Ascending aorta (tissue), 2 donors: Measurements from ENCODE around the gene SOD2. TPM values are rescaled to one million over a fixed set of nuclear protein-coding genes. Genes with fewer than 3 reads are reported as not detected.
"Not testable (repeated sequence)": the region's sequence is repeated elsewhere in the genome, so short reads cannot be mapped to it uniquely, and the experiment has no call there.

ENCODE experiments used
- DNase-seq, 2 donors: peaks; one replicate each; pipeline ENCODE4 v3.0.0-alpha.2; 2019; ENCODE audit warnings: low spot score in 2 of 2
- H3K27ac ChIP-seq, 2 donors: fragments of 200-600 bp; sonication (generic); one replicate each; pipeline ENCODE4 v1.5.1; 2016 to 2017; ENCODE audit warnings: mild to moderate bottlenecking in 1 of 2
- H3K27me3 ChIP-seq: fragments of 200-600 bp; sonication (generic); one replicate; pipeline ENCODE4 v1.5.1; 2017
- H3K36me3 ChIP-seq, 2 donors: fragments of 200-600 bp; sonication (generic); one replicate each; pipeline ENCODE4 v1.5.1; 2016
- H3K4me1 ChIP-seq, 2 donors: fragments of 200-600 bp; sonication (generic); one replicate each; pipeline ENCODE4 v1.5.1; 2016 to 2017; ENCODE audit warnings: mild to moderate bottlenecking in 1 of 2
- H3K4me3 ChIP-seq, 2 donors: fragments of 200-600 bp; sonication (generic); one replicate each; pipeline ENCODE4 v1.5.1; 2016 to 2017; ENCODE audit warnings: mild to moderate bottlenecking in 1 of 2
- H3K9me3 ChIP-seq, 2 donors: fragments of 200-600 bp; sonication (generic); one replicate each; pipeline ENCODE4 v1.5.1; 2016
- CTCF ChIP-seq, 3 experiments: fragments of 200-600 bp in 2 of 3; fragments of 450-650 bp in 1 of 3; sonication (generic) in 2 of 3; IDR thresholded peaks; one replicate each; pipeline ENCODE4 v1.5.1; 2016 to 2019; ENCODE audit warnings: antibody characterized with exemption in 3 of 3, mild to moderate bottlenecking in 1 of 3, moderate library complexity in 1 of 3
- intact Hi-C: fragments of 100-400 bp; cut with DNase I; formaldehyde crosslinking; loops from one replicate; pipeline ENCODE4 v1.15.1; 2023
- total RNA-seq: library from RNA; depleted of rRNA; stranded (reverse); fragments of >200 nt; gene quantifications from one replicate; pipeline ENCODE4 v1.1.0, GENCODE V29; 2016

Gene SOD2
- total RNA-seq, 1 donor from 2014 or later, result 205 TPM

GRCh38 chr6:159726255-159726917, 33.3 kb upstream of the SOD2 start:
- Histone ChIP-seq H3K36me3 (no peaks in the 10 kb centered on the region), H3K27me3 (no peaks in the 10 kb centered on the region), H3K27ac (peak overlapping the region; percentile 98 to 100), H3K9me3 (no peaks in the 10 kb centered on the region), H3K4me3 (peak overlapping the region; percentile 95 to 100), H3K4me1 (peaks cover 6 to 19% of the 10 kb centered on the region in 2 donors)
- DNase-seq, result no peak
- intact Hi-C loops, result loop anchor here (1.0 to 10.0 kb wide), 2 partner anchors 10 to 1082 kb away; partner anchors contain the start of gene DYNLT1
- no peak for TF ChIP-seq CTCF (IDR thresholded peaks at IDR 0.05)

GRCh38 chr6:159725208-159725607, 32.2 kb upstream of the SOD2 start:
- peaks cover 0 to 13% of the 10 kb centered on the region in 2 donors for H3K4me1 ChIP-seq
- H3K36me3 ChIP-seq, H3K27ac ChIP-seq, H3K27me3 ChIP-seq, H3K9me3 ChIP-seq, DNase-seq, H3K4me3 ChIP-seq: not testable (repeated sequence)
- intact Hi-C loops, result loop anchor here (10.0 kb wide), 1 partner anchor 1080 kb away; the partner anchor contains the start of gene DYNLT1

- H3K27ac ChIP-seq, result no peak overlapping the region
- intact Hi-C loops, result loop anchor here (10.0 kb wide), 1 partner anchor 1080 kb away; the partner anchor contains the start of gene DYNLT1
- H3K4me3 ChIP-seq, result no peak overlapping the region
- no peaks in the 10 kb centered on the region for H3K9me3 ChIP-seq
- DNase-seq, result no peak
- H3K36me3 ChIP-seq, result no peaks in the 10 kb centered on the region
- H3K4me1 ChIP-seq, result peaks cover 0 to 9% of the 10 kb centered on the region in 2 donors
- H3K27me3 ChIP-seq, result no peaks in the 10 kb centered on the region
- TF ChIP-seq CTCF (IDR thresholded peaks at IDR 0.05), result no peak
Measured at GRCh38 chr6:159724778-159725177, 31.7 kb upstream of the SOD2 start.

- no peak for TF ChIP-seq CTCF (IDR thresholded peaks at IDR 0.05)
- DNase-seq, result no peak
- H3K4me3 ChIP-seq, result no peak overlapping the region
- no peak overlapping the region for H3K27ac ChIP-seq
- no peaks in the 10 kb centered on the region for H3K9me3 ChIP-seq
- intact Hi-C loops, result loop anchor here (10.0 kb wide), 1 partner anchor 1078 kb away; the partner anchor contains the start of gene DYNLT1
- peaks cover 0 to 6% of the 10 kb centered on the region in 2 donors for H3K4me1 ChIP-seq
- H3K27me3 ChIP-seq, result no peaks in the 10 kb centered on the region
- H3K36me3 ChIP-seq, result no peaks in the 10 kb centered on the region
Measured at GRCh38 chr6:159723259-159723658, 30.2 kb upstream of the SOD2 start.

- Histone ChIP-seq H3K4me3 (no peak overlapping the region), H3K27me3 (no peaks in the 10 kb centered on the region), H3K4me1 (peaks cover 0 to 6% of the 10 kb centered on the region in 2 donors), H3K9me3 (no peaks in the 10 kb centered on the region), H3K36me3 (no peaks in the 10 kb centered on the region), H3K27ac (no peak overlapping the region)
- DNase-seq, result no peak
- no peak for TF ChIP-seq CTCF (IDR thresholded peaks at IDR 0.05)
- intact Hi-C loops, result loop anchor here (10.0 kb wide), 1 partner anchor 1078 kb away; the partner anchor contains the start of gene DYNLT1
Measured at GRCh38 chr6:159722655-159723054, 29.6 kb upstream of the SOD2 start.

GRCh38 chr6:159721981-159722380, 28.9 kb upstream of the SOD2 start:
- not testable (repeated sequence) for H3K27ac ChIP-seq, H3K36me3 ChIP-seq, H3K27me3 ChIP-seq, H3K4me3 ChIP-seq, H3K9me3 ChIP-seq, DNase-seq
- intact Hi-C loops, result loop anchor here (10.0 kb wide), 1 partner anchor 1077 kb away; the partner anchor contains the start of gene DYNLT1
- peaks cover 0 to 13% of the 10 kb centered on the region in 2 donors for H3K4me1 ChIP-seq
